Activated CD4-positive, alpha-beta T cell treated with anti-CD3 and anti-CD28 coated beads, Interleukin-2, amount 10 ng/mL, durations not matched to agents 24 days and 14 days (primary cell): ENCODE data around the gene LRRC56. TPM values are rescaled to one million over a fixed set of nuclear protein-coding genes. Genes with fewer than 3 reads are reported as not detected.

Experiments used
- DNase-seq: peaks from one replicate; pipeline ENCODE4 v3.0.0; 2022
- H3K27ac Mint-ChIP-seq: one replicate; pipeline ENCODE4 v1.8.0; 2022; ENCODE audit warnings: mild to moderate bottlenecking, mixed read lengths
- H3K27me3 Mint-ChIP-seq: one replicate; pipeline ENCODE4 v1.8.0; 2022; ENCODE audit warnings: mixed read lengths
- H3K36me3 Mint-ChIP-seq: one replicate; pipeline ENCODE4 v1.8.0; 2022; ENCODE audit warnings: low read depth, mild to moderate bottlenecking, mixed read lengths
- H3K4me1 Mint-ChIP-seq: one replicate; pipeline ENCODE4 v1.8.0; 2021; ENCODE audit warnings: mixed read lengths
- H3K4me3 Mint-ChIP-seq: one replicate; pipeline ENCODE4 v1.8.0; 2022; ENCODE audit warnings: mild to moderate bottlenecking, moderate library complexity, mixed read lengths
- H3K9me3 Mint-ChIP-seq: one replicate; pipeline ENCODE4 v1.8.0; 2021; ENCODE audit warnings: mixed read lengths
- intact Hi-C: fragments of 100-400 bp; cut with micrococcal nuclease; formaldehyde crosslinking; loops from one replicate; pipeline ENCODE4 v1.15.1; 2023
- total RNA-seq: library from RNA; stranded (reverse); gene quantifications from 2 replicates; pipeline ENCODE4 v1.2.3, GENCODE V29; 2022

Gene LRRC56
- total RNA-seq: 2.1 and 2.3 TPM in 2 replicates

DNA sequence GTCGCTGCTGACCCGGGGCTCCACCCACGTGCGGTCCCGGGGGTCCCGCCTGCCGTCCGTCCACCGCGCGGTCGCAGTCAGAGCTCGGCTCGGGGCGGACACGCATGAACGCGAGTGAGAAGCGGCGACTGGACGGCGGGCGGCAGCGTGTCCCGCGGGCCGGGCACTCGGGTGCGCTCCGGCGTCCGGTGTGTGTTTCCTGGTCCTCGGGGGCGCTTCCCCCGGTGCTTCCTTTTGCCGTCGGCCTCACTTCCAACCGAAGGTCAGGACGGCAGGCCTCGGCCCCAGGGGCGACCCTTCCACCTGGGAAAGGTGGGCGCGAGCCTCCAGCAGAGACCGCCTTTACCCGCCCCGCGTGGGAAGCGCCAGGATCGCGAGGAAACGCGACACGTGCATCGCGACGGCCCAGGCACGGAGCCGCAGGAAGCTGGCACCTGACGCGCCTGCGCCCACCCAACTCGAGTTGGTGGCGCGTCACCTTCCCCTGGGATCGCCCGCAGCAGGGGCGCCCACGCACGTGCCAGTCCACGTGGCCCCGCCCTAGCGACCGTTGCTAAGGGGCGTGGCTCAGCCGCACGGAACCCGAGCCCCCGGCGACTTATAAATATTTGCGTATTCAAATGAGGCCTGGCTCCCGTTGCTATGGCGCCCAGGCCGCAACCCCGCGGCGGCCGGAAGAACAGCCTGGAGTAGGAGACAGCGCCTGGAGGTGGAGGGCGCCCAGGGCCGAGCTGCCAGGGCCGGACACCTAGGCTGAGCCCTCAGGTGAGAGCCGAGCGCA is at the start of gene LRRC56:
LRRC56 (plus strand) TSS at position 687 of the 781 bp plus-strand sequence. CDS start 3,158 bp downstream, outside the sequence.
- H3K4me3 Mint-ChIP-seq: peak within 1 kb of the TSS; percentile 89
- H3K36me3 Mint-ChIP-seq: peaks cover 7% of the 10 kb centered on the region
- intact Hi-C loops: loop anchor here (1.0 to 5.0 kb wide), 3 partner anchors 18 to 160 kb away; partner anchors contain the start of genes DEAF1, RNH1 and TMEM80
- H3K27ac Mint-ChIP-seq: peak within 1 kb of the TSS; percentile 83
- H3K4me1 Mint-ChIP-seq: peaks cover 15% of the 10 kb centered on the region
- H3K9me3 Mint-ChIP-seq: no peaks in the 10 kb centered on the region
- H3K27me3 Mint-ChIP-seq: no peaks in the 10 kb centered on the region
- DNase-seq: peak; percentile 96

DNA sequence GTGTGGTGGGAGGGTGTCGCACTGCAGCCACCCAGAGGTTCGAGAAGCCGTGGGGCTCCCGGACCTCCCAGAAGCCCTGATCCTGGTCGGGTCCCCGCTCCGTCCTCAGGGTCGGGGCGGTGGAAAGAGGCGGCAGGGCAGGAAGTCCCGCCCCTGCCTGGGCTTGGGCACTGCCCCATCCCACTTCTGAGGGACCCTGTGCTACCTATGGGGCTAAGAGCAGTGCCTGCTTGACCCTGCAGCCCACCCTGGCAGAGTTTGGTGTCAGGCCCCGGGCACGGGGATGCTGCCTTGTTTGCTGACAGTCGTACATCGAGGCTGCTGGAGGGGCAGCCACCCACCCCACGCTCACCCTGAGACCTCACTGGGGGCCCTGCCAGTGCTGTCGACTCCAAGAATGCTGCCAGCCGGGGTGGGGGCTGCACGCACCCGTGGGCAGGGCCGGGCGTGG is 49.7 kb upstream of the LRRC56 start:
- Mint-ChIP-seq H3K9me3 (no peaks in the 10 kb centered on the region), H3K36me3 (peaks cover 7% of the 10 kb centered on the region), H3K27me3 (no peaks in the 10 kb centered on the region), H3K4me1 (no peaks in the 10 kb centered on the region), H3K27ac (no peak overlapping the region), H3K4me3 (no peak overlapping the region)
- DNase-seq: no peak
- intact Hi-C loops: no loop called here

GRCh38 chr11:488062-488461 is 49.3 kb upstream of the LRRC56 start:
- DNase-seq: no peak
- H3K27me3 Mint-ChIP-seq: no peaks in the 10 kb centered on the region
- no peak overlapping the region for H3K4me3 Mint-ChIP-seq
- intact Hi-C loops: no loop called here
- peaks cover 7% of the 10 kb centered on the region for H3K36me3 Mint-ChIP-seq
- H3K9me3 Mint-ChIP-seq: no peaks in the 10 kb centered on the region
- no peaks in the 10 kb centered on the region for H3K4me1 Mint-ChIP-seq
- no peak overlapping the region for H3K27ac Mint-ChIP-seq

- Mint-ChIP-seq H3K27me3 (no peaks in the 10 kb centered on the region), H3K27ac (no peak overlapping the region), H3K4me1 (no peaks in the 10 kb centered on the region), H3K36me3 (peaks cover 7% of the 10 kb centered on the region), H3K9me3 (no peaks in the 10 kb centered on the region), H3K4me3 (no peak overlapping the region)
- intact Hi-C loops: no loop called here
- no peak for DNase-seq
Observed at GRCh38 chr11:488579-488978, 48.7 kb upstream of the LRRC56 start.

- DNase-seq: no peak
- intact Hi-C loops: no loop called here
- Mint-ChIP-seq H3K36me3 (peaks cover 7% of the 10 kb centered on the region), H3K27ac (no peak overlapping the region), H3K9me3 (no peaks in the 10 kb centered on the region), H3K27me3 (no peaks in the 10 kb centered on the region), H3K4me3 (no peak overlapping the region), H3K4me1 (no peaks in the 10 kb centered on the region)
Observed at GRCh38 chr11:488992-489391, 48.3 kb upstream of the LRRC56 start.

DNA sequence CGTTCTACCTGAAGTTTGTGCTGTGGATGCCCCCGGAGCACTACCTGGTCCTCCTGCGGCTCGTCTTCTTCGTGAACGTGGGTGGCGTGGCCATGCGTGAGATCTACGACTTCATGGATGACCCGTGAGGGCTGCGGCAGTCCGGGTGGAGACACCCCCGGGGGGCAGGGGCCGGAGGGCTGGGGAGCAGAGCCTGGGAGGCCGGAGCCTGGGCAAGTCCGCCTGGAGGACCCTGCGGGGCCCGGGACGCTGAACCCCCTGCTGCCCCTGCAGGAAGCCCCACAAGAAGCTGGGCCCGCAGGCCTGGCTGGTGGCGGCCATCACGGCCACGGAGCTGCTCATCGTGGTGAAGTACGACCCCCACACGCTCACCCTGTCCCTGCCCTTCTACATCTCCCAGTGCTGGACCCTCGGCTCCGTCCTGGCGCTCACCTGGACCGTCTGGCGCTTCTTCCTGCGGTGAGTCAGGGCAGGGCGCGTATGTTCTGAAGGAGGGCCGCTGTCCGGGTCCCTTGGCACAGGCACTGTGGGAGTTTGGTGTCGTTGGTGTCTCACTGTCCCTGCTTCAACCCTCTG is 47.6 kb upstream of the LRRC56 start:
- no peak overlapping the region for H3K27ac Mint-ChIP-seq
- peaks cover 9% of the 10 kb centered on the region for H3K36me3 Mint-ChIP-seq
- DNase-seq: no peak
- no peak overlapping the region for H3K4me3 Mint-ChIP-seq
- H3K27me3 Mint-ChIP-seq: no peaks in the 10 kb centered on the region
- intact Hi-C loops: no loop called here
- H3K4me1 Mint-ChIP-seq: no peaks in the 10 kb centered on the region
- no peaks in the 10 kb centered on the region for H3K9me3 Mint-ChIP-seq

GRCh38 chr11:490186-490929 is 47.0 kb upstream of the LRRC56 start:
- Mint-ChIP-seq H3K27ac (no peak overlapping the region), H3K4me1 (no peaks in the 10 kb centered on the region), H3K9me3 (no peaks in the 10 kb centered on the region), H3K4me3 (no peak overlapping the region), H3K27me3 (no peaks in the 10 kb centered on the region), H3K36me3 (peaks cover 13% of the 10 kb centered on the region)
- no peak for DNase-seq
- intact Hi-C loops: no loop called here

- Mint-ChIP-seq H3K9me3 (no peaks in the 10 kb centered on the region), H3K4me1 (peaks cover 2% of the 10 kb centered on the region), H3K36me3 (peaks cover 14% of the 10 kb centered on the region), H3K27ac (no peak overlapping the region), H3K4me3 (no peak overlapping the region), H3K27me3 (no peaks in the 10 kb centered on the region)
- DNase-seq: no peak
- intact Hi-C loops: no loop called here
Observed at GRCh38 chr11:490930-491260, 46.4 kb upstream of the LRRC56 start.

DNA sequence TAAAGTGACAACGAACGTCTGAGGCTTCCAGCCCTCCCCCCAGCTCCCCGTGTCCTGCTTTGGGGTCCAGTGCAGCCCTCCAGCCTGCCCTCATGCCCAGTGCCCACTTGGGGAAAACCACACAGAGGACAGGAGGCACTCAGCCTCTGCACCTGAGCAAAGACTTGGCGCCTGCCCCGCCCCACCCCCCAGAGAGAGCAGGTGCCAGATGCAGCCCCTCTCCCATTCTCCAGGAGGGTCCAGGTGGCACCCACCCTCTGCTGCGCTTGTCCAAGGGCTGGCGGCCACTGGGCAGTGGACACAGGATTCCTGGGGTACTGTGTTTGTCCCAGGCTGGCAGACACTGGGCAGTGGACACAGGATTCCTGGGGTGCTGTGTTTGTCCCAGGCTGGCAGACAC is 46.0 kb upstream of the LRRC56 start:
- Mint-ChIP-seq H3K9me3 (no peaks in the 10 kb centered on the region), H3K4me3 (no peak overlapping the region), H3K4me1 (peaks cover 2% of the 10 kb centered on the region), H3K27me3 (no peaks in the 10 kb centered on the region), H3K36me3 (peaks cover 17% of the 10 kb centered on the region), H3K27ac (no peak overlapping the region)
- intact Hi-C loops: no loop called here
- DNase-seq: no peak

GRCh38 chr11:492427-493226 is 44.7 kb upstream of the LRRC56 start:
- Mint-ChIP-seq H3K36me3 (peaks cover 27% of the 10 kb centered on the region), H3K4me3 (no peak overlapping the region), H3K4me1 (peaks cover 5% of the 10 kb centered on the region), H3K27me3 (no peaks in the 10 kb centered on the region), H3K9me3 (no peaks in the 10 kb centered on the region), H3K27ac (no peak overlapping the region)
- no peak for DNase-seq
- intact Hi-C loops: no loop called here

GRCh38 chr11:494761-495536 is 42.4 kb upstream of the LRRC56 start:
- intact Hi-C loops: no loop called here
- Mint-ChIP-seq H3K27me3 (no peaks in the 10 kb centered on the region), H3K9me3 (no peaks in the 10 kb centered on the region), H3K36me3 (peaks cover 42% of the 10 kb centered on the region), H3K4me3 (no peak overlapping the region), H3K27ac (no peak overlapping the region), H3K4me1 (peaks cover 5% of the 10 kb centered on the region)
- no peak for DNase-seq

DNA sequence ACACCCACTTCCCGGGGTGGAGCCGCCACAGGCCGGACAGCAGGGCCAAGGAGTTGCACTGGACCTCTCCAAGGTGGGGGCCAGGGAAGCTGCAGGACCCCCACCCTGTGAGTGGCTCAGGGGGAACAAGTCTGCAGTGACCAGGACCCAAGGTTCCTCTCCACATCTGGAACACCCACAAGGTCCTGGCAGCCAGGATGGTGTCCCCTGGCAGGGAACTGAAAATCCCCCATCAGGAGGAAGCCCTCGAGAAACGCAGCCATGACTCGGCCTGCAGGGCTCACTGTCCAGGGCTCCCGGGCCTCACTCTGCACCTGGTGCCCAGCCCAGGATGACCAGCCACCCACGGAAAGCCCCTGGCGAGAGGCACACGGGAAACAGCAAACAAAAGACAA is 41.8 kb upstream of the LRRC56 start:
- H3K4me1 Mint-ChIP-seq: peaks cover 5% of the 10 kb centered on the region
- no peak for DNase-seq

More for the DNA sequence above, 41.8 kb upstream of the LRRC56 start:
- Mint-ChIP-seq H3K4me3 (no peak overlapping the region), H3K27me3 (no peaks in the 10 kb centered on the region), H3K9me3 (no peaks in the 10 kb centered on the region), H3K27ac (no peak overlapping the region), H3K36me3 (peaks cover 44% of the 10 kb centered on the region)
- intact Hi-C loops: no loop called here
